Measurements from ENCODE around the gene PLEKHG3.

The PLEKHG3 gene

GRCh38 chr14:64770751-64771150 lies 66.5 kb downstream of the PLEKHG3 start:
- Histone ChIP-seq H3K79me2 (ENCODE audit: low read length) (no peaks in the 10 kb centered on the region), H3K36me3 (replicated peaks; ENCODE audit: insufficient read depth, low read length) (no peaks in the 10 kb centered on the region), H3K27ac (ENCODE audit: low read length) (no peak overlapping the region), H3F3A (ENCODE audit: insufficient read depth, low read length) (no peaks in the 10 kb centered on the region), H3K4me3 (ENCODE audit: low read length) (no peak overlapping the region), H2AFZ (ENCODE audit: low read length) (no peak overlapping the region), H3K27me3 (replicated peaks; ENCODE audit: insufficient read depth, low read length) (no peaks in the 10 kb centered on the region), H3K9ac (ENCODE audit: low read length) (no peak overlapping the region), H3K4me1 (ENCODE audit: low read length) (no peaks in the 10 kb centered on the region), H3K4me2 (ENCODE audit: low read depth, low read length) (no peak overlapping the region), H4K20me1 (ENCODE audit: insufficient read depth, low read length) (no peaks in the 10 kb centered on the region), H3K9me3 (replicated peaks; ENCODE audit: insufficient read depth, low read length) (no peaks in the 10 kb centered on the region), H3K9me2 (replicated peaks; ENCODE audit: insufficient read depth, low read length) (no peaks in the 10 kb centered on the region)
- no peak for DNase-seq
- TF ChIP-seq CTCF (IDR thresholded peaks at IDR 0.05; ENCODE audit: low read length) = no peak
- no peak for TF ChIP-seq EZH2 (optimal IDR thresholded peaks at IDR 0.05; ENCODE audit: low read depth, low read length)
- no peak for TF ChIP-seq EZH2phosphoT487 (IDR thresholded peaks at IDR 0.05; ENCODE audit: low read length)

GRCh38 chr14:64771161-64771560 lies 66.9 kb downstream of the PLEKHG3 start:
- H3K4me3 ChIP-seq (ENCODE audit: low read length) = no peak overlapping the region
- no peak overlapping the region for H2AFZ ChIP-seq (ENCODE audit: low read length)
- H3K4me1 ChIP-seq (ENCODE audit: low read length) = no peaks in the 10 kb centered on the region
- no peak for DNase-seq
- no peaks in the 10 kb centered on the region for H3F3A ChIP-seq (ENCODE audit: insufficient read depth, low read length)
- no peak overlapping the region for H3K9ac ChIP-seq (ENCODE audit: low read length)
- H3K9me3 ChIP-seq (replicated peaks; ENCODE audit: insufficient read depth, low read length) = no peaks in the 10 kb centered on the region
- H3K79me2 ChIP-seq (ENCODE audit: low read length) = no peaks in the 10 kb centered on the region
- no peak overlapping the region for H3K27ac ChIP-seq (ENCODE audit: low read length)
- H3K9me2 ChIP-seq (replicated peaks; ENCODE audit: insufficient read depth, low read length) = no peaks in the 10 kb centered on the region
- no peaks in the 10 kb centered on the region for H4K20me1 ChIP-seq (ENCODE audit: insufficient read depth, low read length)
- H3K27me3 ChIP-seq (replicated peaks; ENCODE audit: insufficient read depth, low read length) = no peaks in the 10 kb centered on the region
- TF ChIP-seq EZH2 (optimal IDR thresholded peaks at IDR 0.05; ENCODE audit: low read depth, low read length) (no peak), CTCF (IDR thresholded peaks at IDR 0.05; ENCODE audit: low read length) (no peak), EZH2phosphoT487 (IDR thresholded peaks at IDR 0.05; ENCODE audit: low read length) (no peak)
- no peak overlapping the region for H3K4me2 ChIP-seq (ENCODE audit: low read depth, low read length)
- H3K36me3 ChIP-seq (replicated peaks; ENCODE audit: insufficient read depth, low read length) = no peaks in the 10 kb centered on the region

GRCh38 chr14:64772397-64772950 lies 68.2 kb downstream of the PLEKHG3 start:
- H3K27me3 ChIP-seq (replicated peaks; ENCODE audit: insufficient read depth, low read length) = no peaks in the 10 kb centered on the region
- TF ChIP-seq CTCF (IDR thresholded peaks at IDR 0.05; ENCODE audit: low read length) (no peak), EZH2 (optimal IDR thresholded peaks at IDR 0.05; ENCODE audit: low read depth, low read length) (no peak), EZH2phosphoT487 (IDR thresholded peaks at IDR 0.05; ENCODE audit: low read length) (no peak)

More at GRCh38 chr14:64772397-64772950, 68.2 kb downstream of the PLEKHG3 start:
- Histone ChIP-seq H3K4me3 (ENCODE audit: low read length) (no peak overlapping the region), H4K20me1 (ENCODE audit: insufficient read depth, low read length) (no peaks in the 10 kb centered on the region), H3K9me3 (replicated peaks; ENCODE audit: insufficient read depth, low read length) (no peaks in the 10 kb centered on the region), H3K27ac (ENCODE audit: low read length) (no peak overlapping the region), H3K4me2 (ENCODE audit: low read depth, low read length) (no peak overlapping the region), H3K9ac (ENCODE audit: low read length) (no peak overlapping the region), H3F3A (ENCODE audit: insufficient read depth, low read length) (no peaks in the 10 kb centered on the region), H3K36me3 (replicated peaks; ENCODE audit: insufficient read depth, low read length) (no peaks in the 10 kb centered on the region), H3K79me2 (ENCODE audit: low read length) (no peaks in the 10 kb centered on the region), H3K9me2 (replicated peaks; ENCODE audit: insufficient read depth, low read length) (no peaks in the 10 kb centered on the region), H2AFZ (ENCODE audit: low read length) (no peak overlapping the region), H3K4me1 (ENCODE audit: low read length) (no peaks in the 10 kb centered on the region)
- DNase-seq = no peak

All from MM.1S (cell line).